ENCODE measurements around the gene FAM240B. TPM values are rescaled to one million over a fixed set of nuclear protein-coding genes. Genes with fewer than 3 reads are reported as not detected.
A peak's percentile ranks its signal among the peaks of the same experiment; 100 is the strongest.

Gene FAM240B
- total RNA-seq, 6 donors from 2014 or later, result not detected

DNA sequence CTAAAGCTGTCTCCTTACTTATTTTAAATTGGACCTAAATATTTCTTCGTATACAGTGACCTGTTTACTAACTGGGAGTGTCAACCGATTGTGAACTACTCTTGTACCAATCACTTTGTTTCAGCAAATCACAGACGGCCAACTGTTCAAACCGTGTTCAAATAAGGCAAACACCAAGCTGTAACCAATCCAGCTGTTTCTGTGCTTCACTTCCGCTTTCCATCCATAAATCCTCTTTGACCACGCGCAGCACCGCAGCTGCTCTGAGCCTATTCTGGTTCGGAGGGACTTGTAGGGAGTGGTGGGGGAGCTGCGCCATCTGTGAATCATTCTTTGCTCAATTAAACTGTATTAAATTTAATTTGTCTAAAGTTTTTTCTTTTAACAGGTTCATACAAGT lies 4.8 kb upstream of the FAM240B start:
- Histone ChIP-seq H3K9me3 (no peaks in the 10 kb centered on the region), H3K27me3 (no peaks in the 10 kb centered on the region), H3K27ac (no peak overlapping the region), H3K4me1 (no peaks in the 10 kb centered on the region), H3K4me3 (no peak overlapping the region), H3K36me3 (no peaks in the 10 kb centered on the region)
- TF ChIP-seq, protein P1, sequence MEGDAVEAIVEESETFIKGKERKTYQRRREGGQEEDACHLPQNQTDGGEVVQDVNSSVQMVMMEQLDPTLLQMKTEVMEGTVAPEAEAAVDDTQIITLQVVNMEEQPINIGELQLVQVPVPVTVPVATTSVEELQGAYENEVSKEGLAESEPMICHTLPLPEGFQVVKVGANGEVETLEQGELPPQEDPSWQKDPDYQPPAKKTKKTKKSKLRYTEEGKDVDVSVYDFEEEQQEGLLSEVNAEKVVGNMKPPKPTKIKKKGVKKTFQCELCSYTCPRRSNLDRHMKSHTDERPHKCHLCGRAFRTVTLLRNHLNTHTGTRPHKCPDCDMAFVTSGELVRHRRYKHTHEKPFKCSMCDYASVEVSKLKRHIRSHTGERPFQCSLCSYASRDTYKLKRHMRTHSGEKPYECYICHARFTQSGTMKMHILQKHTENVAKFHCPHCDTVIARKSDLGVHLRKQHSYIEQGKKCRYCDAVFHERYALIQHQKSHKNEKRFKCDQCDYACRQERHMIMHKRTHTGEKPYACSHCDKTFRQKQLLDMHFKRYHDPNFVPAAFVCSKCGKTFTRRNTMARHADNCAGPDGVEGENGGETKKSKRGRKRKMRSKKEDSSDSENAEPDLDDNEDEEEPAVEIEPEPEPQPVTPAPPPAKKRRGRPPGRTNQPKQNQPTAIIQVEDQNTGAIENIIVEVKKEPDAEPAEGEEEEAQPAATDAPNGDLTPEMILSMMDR (IDR thresholded peaks at IDR 0.05), result no peak
- TF ChIP-seq EP300 (IDR thresholded peaks at IDR 0.05) (no peak), POLR2A (IDR thresholded peaks at IDR 0.05) (no peak), POLR2AphosphoS5 (IDR thresholded peaks at IDR 0.05) (no peak)
- DNase-seq (no peak), ATAC-seq (ENCODE audit: low FRiP score in 2 of 2) (no peak)
- 81 to 86% methylated on average over 10 of the region's 10 CpGs for WGBS, 2 donors

DNA sequence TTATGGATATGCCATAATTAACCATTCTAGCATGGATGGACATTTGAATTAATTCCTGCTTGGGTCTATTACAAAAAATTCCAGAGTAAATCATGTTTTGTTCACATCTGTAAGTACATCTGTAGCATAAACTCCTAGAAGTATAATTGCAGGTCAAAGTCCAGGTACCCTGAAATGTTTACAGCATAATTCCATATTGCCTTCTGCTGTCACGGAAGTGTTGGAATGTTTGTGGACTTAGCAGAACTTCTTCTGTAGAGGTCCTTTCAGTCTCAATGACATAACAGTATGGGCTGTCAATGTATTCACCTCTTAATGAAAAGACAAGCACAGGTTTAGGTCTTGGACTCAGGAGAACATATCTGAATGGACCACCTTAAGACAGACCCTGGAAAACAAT lies 1.8 kb downstream of the FAM240B start:
- no peak for ATAC-seq (ENCODE audit: low FRiP score in 2 of 2)
- WGBS, 2 donors, result 89 to 96% methylated on average over 1 of the region's 1 CpG

DNA sequence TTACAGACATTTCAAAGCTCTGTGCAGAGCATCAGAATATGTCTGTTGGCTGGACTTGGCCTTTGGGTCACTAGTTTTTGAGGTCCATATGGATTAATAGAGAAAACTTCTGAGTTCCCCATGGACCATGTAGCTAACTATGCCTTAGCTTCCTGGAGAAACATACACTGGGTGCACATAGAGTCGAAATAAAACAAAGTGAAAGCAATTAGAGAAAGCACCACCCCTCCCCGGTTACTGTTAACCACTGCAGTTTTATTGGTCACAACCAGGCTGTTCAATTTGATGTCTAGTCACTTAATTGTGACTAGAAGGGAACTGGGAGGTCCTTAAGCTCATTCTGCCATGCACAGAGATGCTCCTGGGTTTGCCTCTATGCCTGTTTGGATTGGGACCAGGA lies 4.2 kb downstream of the FAM240B start:
- TF ChIP-seq, protein P1 (IDR thresholded peaks at IDR 0.05), result no peak
- TF ChIP-seq EP300 (IDR thresholded peaks at IDR 0.05) (no peak), POLR2AphosphoS5 (IDR thresholded peaks at IDR 0.05) (no peak), POLR2A (IDR thresholded peaks at IDR 0.05) (no peak)
- 41 to 85% methylated on average over 2 of the region's 2 CpGs for WGBS, 2 donors
- no peak overlapping the region for H3K27ac ChIP-seq
- H3K4me3 ChIP-seq, result no peak overlapping the region
- no peaks in the 10 kb centered on the region for H3K9me3 ChIP-seq
- H3K27me3 ChIP-seq, result no peaks in the 10 kb centered on the region
- no peaks in the 10 kb centered on the region for H3K4me1 ChIP-seq
- DNase-seq (no peak), ATAC-seq (ENCODE audit: low FRiP score in 2 of 2) (no peak)
- no peaks in the 10 kb centered on the region for H3K36me3 ChIP-seq

More for the DNA sequence above, 1.8 kb downstream of the FAM240B start:
- H3K27ac ChIP-seq, result no peak overlapping the region
- H3K27me3 ChIP-seq, result no peaks in the 10 kb centered on the region
- H3K4me1 ChIP-seq, result no peaks in the 10 kb centered on the region
- H3K9me3 ChIP-seq, result no peaks in the 10 kb centered on the region
- no peak for DNase-seq
- no peaks in the 10 kb centered on the region for H3K36me3 ChIP-seq
- TF ChIP-seq, protein P1 (IDR thresholded peaks at IDR 0.05), result no peak
- no peak overlapping the region for H3K4me3 ChIP-seq

DNA sequence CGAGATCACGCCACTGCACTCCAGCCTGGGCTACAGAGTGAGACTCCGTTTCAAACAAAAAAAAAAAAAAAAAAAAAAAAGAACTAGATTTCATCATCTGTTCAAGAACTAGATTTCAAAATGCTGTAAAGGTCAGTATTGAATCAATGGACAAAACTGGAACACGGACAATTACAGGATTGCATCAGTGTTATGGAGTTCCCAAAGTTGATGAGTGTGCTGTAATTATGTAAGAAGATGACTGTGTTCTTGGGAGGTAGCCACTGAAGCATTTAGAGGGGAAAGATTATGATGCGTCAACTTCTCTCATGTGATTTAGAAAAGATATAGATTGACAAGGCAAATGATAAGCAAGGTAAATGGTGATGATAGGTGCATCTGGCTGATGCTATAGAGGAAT lies 6.5 kb downstream of the FAM240B start:
- Histone ChIP-seq H3K36me3 (no peaks in the 10 kb centered on the region), H3K9me3 (no peaks in the 10 kb centered on the region), H3K27ac (no peak overlapping the region), H3K4me1 (no peaks in the 10 kb centered on the region), H3K4me3 (no peak overlapping the region), H3K27me3 (no peaks in the 10 kb centered on the region)
- DNase-seq, result no peak
- TF ChIP-seq, protein P1 (IDR thresholded peaks at IDR 0.05), result no peak
- no peak for TF ChIP-seq POLR2A (IDR thresholded peaks at IDR 0.05)
- TF ChIP-seq POLR2AphosphoS5 (IDR thresholded peaks at IDR 0.05), result peak in 1 of 2 donors; percentile 28
- TF ChIP-seq EP300 (IDR thresholded peaks at IDR 0.05), result peak in 1 of 4 donors; percentile 62
- 52 to 58% methylated on average over 5 of the region's 5 CpGs for WGBS, 2 donors
- peak in 1 of 2 donors; percentile 89 for ATAC-seq (ENCODE audit: low FRiP score in 2 of 2)

DNA sequence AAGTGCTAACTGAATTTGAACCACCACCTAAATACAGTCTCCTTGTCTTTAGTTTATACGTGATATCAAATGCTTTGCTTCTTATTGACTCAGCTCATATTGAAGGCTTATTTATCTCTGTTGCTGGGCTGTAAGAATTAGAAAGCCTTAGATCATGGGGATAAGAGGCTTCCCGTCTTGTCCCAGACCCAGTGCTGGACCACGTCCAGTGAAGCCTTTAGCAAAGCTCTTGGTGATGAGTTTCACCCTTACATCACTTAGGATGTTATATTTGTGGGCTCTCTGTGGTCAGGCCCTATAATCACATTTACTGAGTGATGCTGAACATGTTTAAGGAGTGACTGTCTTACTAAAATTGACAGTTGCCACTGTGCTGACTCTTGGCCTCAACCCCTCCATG lies 11.2 kb downstream of the FAM240B start:
- 43 to 68% methylated on average over 3 of the region's 3 CpGs for WGBS, 2 donors
- ATAC-seq (ENCODE audit: low FRiP score in 2 of 2) (no peak), DNase-seq (no peak)
- no peaks in the 10 kb centered on the region for H3K4me1 ChIP-seq
- TF ChIP-seq POLR2AphosphoS5 (IDR thresholded peaks at IDR 0.05), result no peak
- no peak for TF ChIP-seq EP300 (IDR thresholded peaks at IDR 0.05)
- no peak for TF ChIP-seq POLR2A (IDR thresholded peaks at IDR 0.05)
- TF ChIP-seq, protein P1 (IDR thresholded peaks at IDR 0.05), result no peak
- H3K27ac ChIP-seq, result no peak overlapping the region
- H3K36me3 ChIP-seq, result no peaks in the 10 kb centered on the region
- H3K4me3 ChIP-seq, result no peak overlapping the region
- no peaks in the 10 kb centered on the region for H3K27me3 ChIP-seq
- H3K9me3 ChIP-seq, result no peaks in the 10 kb centered on the region
